DMS53 treated with DMSO at 0.1 percent for 48 hours (cell line): Measurements from ENCODE around the gene SHISA8.
"Not testable (repeated sequence)": the region's sequence is repeated elsewhere in the genome, so short reads cannot be mapped to it uniquely, and the experiment has no call there.

Experiments used
- DNase-seq: peaks from one replicate; lab custom pipeline; 2025; ENCODE audit not compliant: unreplicated experiment; lab: John Stamatoyannopoulos, UW

SHISA8 gene

DNA sequence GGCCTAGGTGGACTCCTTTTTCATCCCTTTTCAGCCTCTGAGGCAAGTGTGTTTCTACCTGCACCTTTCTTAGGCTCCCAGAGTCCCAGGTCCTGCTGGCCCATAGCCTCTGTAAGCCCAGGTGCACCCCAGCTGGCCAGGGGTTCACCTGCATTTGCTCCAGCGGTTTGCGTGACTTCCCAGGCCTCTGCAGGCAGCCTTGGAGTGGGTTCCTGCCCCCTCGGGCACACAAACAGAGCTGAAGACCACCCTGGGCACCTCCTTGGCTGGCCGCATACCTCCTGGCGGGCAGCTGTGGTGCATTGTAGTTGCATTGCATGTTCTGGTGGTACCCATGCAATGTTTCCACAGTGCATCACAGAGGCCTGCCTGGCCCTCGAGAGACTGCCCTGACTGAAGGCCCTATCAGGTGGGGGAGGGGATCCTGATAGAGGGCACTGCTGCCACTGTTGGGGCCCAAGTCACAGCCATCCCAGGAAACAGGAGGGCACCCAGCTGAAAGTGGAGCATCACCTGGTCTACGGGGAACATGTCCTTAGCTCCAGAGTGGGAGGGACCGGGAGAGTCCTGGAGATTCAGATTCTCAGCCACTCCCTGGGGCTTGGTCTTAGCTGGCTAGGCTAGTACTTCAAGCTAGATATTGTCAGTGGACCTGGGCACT lies 14.1 kb downstream of the SHISA8 start:
- no peak for DNase-seq

DNA sequence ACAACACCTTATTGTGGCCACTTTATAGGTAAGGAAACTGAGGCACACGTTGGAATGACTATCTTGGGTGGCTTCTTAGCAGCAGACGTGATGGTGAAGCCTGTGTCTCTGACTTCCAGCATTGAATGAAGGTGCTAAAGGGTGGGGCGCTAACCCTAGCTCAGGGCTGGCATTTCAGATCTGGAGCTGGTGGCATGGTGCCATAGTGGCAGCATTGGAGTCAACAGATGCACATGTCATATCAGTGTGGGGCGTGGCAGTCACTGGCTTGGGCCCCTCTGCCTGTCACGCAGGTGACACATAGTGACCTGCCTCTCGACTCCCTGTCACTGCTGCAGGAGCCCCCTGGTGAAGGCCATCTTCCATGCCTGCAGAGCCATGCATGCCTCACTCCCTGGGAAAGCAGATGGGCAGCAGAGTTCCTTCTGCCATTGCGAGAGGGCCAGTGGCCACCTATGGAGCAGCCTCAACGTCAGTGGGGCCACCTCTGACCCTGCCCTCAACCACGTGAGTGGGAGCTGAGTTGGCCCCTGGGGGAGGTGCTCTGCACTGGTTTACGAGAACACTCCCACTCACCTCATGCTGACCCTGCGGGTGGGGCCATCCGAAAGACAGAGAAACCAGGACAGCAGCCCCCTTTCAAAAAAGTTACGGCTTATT lies 14.8 kb downstream of the SHISA8 start:
- no peak for DNase-seq

- DNase-seq, result no peak
These were observed 15.8 kb downstream of the SHISA8 start for GRCh38 chr22:41899110-41899509.

DNA sequence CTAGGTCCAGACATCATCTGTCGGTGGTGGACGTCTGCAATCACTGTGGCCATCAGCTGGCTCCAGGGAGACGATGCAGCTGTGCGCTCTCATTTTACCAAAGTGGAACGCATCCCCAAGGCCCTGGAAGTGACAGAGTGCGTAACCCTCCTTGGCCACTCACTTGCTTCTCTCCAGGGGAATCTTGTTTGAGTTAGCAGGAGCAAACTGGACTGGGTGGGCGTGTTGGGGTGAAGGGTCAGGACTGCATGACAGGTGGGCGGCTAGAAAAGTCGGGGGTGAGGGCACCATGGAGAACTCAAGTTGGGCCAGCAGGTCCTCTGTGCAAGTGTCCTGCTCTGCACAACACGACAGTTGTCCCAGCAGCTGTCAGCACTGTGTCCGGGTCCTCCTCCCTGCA lies 16.2 kb downstream of the SHISA8 start:
- no peak for DNase-seq

- DNase-seq, result no peak
These were observed 21.1 kb downstream of the SHISA8 start for GRCh38 chr22:41893591-41894375.

DNA sequence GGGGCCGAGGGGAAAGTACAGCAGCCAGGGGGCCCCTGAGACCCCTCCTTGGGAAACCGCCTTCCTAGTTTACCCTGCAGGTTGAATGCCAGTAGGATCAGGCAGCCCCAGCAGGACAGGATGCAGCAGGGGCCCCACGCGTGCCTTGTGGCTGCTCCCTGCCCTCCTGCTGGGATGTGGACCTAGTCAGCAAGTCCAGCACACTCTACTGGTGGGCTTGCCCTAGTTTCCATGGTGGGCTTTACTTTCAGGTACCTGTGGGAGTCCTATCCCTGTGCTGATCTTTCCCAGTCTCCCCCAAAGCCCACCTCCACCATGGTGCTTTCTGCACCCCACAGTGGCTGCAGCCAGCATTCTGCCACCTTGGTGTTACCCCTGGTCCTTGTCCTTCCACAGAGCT lies 22.2 kb downstream of the SHISA8 start:
- DNase-seq, result no peak

DNA sequence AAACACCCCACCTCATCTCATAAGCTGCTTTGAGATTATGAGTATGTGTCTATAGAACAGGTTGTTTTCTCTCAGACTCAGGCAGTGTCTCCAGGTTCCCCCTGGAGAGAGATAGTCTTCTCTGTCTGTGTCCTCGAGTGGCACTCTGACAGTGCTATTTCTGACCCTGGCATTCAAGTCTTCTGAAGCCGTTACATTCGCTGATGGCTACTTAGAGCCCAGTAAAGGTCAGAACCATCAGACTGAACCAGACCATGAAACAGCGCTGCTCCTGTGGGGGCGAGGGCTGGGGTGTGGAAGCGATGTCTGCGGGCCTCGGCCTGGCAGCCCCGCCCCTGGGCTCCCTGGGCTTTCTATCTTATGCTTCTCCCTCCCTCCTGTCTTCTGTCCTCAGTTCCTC lies 23.5 kb downstream of the SHISA8 start:
- no peak for DNase-seq

- DNase-seq, result no peak
These were observed 26.2 kb downstream of the SHISA8 start for GRCh38 chr22:41888627-41889200.

GRCh38 chr22:41885516-41885915 lies 29.4 kb downstream of the SHISA8 start:
- DNase-seq, result no peak

DNA sequence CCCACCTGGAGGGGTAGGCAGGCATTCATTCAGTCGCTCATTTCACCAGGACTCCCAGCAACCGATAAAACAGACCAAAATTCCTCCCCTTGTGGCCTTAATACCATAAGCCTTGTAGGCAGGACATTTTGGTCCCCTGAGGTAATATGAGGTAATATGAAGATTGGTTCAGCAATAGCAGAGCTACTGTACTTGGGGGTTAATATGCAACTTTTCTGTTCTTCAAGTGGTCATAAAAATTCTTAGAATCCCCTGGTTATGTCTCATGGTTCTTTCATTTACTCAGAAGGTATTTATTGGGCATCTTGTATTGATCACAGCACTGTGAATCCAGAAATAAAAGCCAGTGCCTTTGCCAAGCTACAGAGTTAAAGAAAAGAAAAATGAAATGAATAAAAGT lies 29.8 kb downstream of the SHISA8 start:
- DNase-seq, result no peak

DNA sequence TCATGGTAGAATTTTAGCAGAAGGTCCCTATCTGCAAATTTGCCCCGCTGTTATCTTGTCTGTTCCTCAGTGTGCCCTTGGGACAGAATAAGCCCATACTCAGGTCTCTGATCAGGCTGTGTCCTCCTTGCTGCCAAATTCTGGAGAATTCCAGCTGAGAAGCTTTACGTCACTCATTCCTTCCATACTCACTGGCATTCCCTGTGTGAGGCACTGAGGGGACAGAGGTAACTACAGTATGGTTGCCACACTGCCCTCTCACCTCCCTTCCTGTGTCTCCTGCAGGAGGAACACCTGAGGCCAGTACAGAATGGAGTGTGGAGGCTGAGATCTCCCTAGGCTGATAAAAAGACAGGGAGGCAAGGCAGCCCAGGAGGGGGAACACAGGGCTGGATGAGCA lies 31.5 kb downstream of the SHISA8 start:
- DNase-seq, result no peak

GRCh38 chr22:41880653-41881052 lies 34.2 kb downstream of the SHISA8 start:
- DNase-seq, result no peak

GRCh38 chr22:41876675-41877074 lies 38.2 kb downstream of the SHISA8 start:
- no peak for DNase-seq

- no peak for DNase-seq
These were observed 38.6 kb downstream of the SHISA8 start for GRCh38 chr22:41876275-41876674.

- DNase-seq, result no peak
These were observed 39.2 kb downstream of the SHISA8 start for GRCh38 chr22:41875531-41876270.

- DNase-seq, result no peak
These were observed 40.8 kb downstream of the SHISA8 start for GRCh38 chr22:41874090-41874489.

- DNase-seq, result no peak
These were observed 41.5 kb downstream of the SHISA8 start for GRCh38 chr22:41873391-41873790.

GRCh38 chr22:41870786-41871185 lies 44.1 kb downstream of the SHISA8 start:
- DNase-seq, result no peak

DNA sequence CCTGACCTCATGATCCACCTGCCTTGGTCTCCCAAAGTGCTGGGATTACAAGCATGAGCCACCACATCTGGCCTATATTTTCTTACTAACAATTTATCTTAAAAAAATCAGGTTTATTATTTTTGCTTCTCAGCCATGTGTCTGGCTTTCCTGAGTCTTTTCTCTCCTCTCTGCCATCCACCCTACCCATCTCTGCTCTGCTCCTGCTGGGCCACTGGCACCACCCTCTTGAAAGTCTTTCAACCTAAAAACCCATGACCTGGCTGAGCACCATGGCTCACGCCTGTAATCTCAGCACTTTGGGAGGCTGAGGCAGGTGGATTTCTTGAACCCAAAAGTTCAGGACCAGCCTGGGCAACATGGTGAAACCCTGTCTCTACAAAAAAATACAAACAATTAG lies 44.8 kb downstream of the SHISA8 start:
- not testable (repeated sequence) for DNase-seq

GRCh38 chr22:41868556-41868955 lies 46.3 kb downstream of the SHISA8 start:
- no peak for DNase-seq

DNA sequence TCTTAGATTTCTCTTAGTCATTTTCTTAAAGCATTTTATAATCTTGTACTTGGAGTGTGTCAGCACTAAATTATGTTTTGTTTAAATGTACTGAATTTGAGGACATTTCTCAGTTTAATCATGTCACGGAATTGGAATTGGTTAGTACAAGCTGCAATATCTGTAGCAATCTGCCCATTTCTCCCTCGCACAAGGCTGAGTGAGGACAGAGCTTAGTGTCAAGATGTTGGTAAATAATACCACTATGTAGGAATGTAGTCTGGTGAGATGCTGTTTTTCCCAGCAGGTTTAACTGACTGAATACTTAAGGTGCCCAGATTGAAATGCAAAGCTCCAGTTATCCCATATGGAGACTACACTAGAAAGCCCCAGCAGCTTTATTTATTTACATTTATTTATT lies 51.4 kb downstream of the SHISA8 start:
- DNase-seq, result no peak
